BLaER1 treated with 17β-estradiol and CSF1 and Interleukin-3, amounts not matched to agents 10 nM and 100 nM (cell line): ENCODE results near the gene ZNF618.

Source experiments
- H3K27ac ChIP-seq, 11 experiments: shearing (Covaris generic); formaldehyde crosslinking; 2 replicates each; pipeline ENCODE4 v1.8.1; 2022
- H3K27me3 ChIP-seq, 11 experiments: shearing (Covaris generic); formaldehyde crosslinking; 2 replicates each; pipeline ENCODE4 v1.8.1; 2022
- H3K36me3 ChIP-seq, 11 experiments: shearing (Covaris generic); formaldehyde crosslinking; 2 replicates each; pipeline ENCODE4 v1.8.1; 2022
- H3K4me1 ChIP-seq, 10 experiments: shearing (Covaris generic); formaldehyde crosslinking; 2 replicates each; pipeline ENCODE4 v1.8.1; 2022
- H3K4me2 ChIP-seq, 11 experiments: shearing (Covaris generic); formaldehyde crosslinking; 2 replicates each; pipeline ENCODE4 v1.8.1; 2022
- H3K4me3 ChIP-seq, 10 experiments: shearing (Covaris generic); formaldehyde crosslinking; 2 replicates each; pipeline ENCODE4 v1.8.1; 2022
- H3K9ac ChIP-seq, 11 experiments: shearing (Covaris generic); formaldehyde crosslinking; 2 replicates each; pipeline ENCODE4 v1.8.1; 2022
- H3K9me3 ChIP-seq, 11 experiments: shearing (Covaris generic); formaldehyde crosslinking; replicated peaks in 1 of 11; 2 replicates each; pipeline ENCODE4 v1.8.1; 2022
- H4K20me1 ChIP-seq, 11 experiments: shearing (Covaris generic); formaldehyde crosslinking; 2 replicates each; pipeline ENCODE4 v1.8.1; 2022
- Cebpa-rat ChIP-seq, 11 experiments: shearing (Covaris generic); IDR thresholded peaks; 2 replicates each; pipeline ENCODE4 v1.8.1; 2022

Gene ZNF618

GRCh38 chr9:113918697-113919350, 42.7 kb downstream of the ZNF618 start:
- H3K27me3 ChIP-seq, result no peaks in the 10 kb centered on the region
- TF ChIP-seq Cebpa-rat (IDR thresholded peaks at IDR 0.05), result no peak
- H3K4me3 ChIP-seq, result no peak overlapping the region
- H4K20me1 ChIP-seq, result peaks cover 0 to 68% (median 18%) of the 10 kb centered on the region in 11 experiments; a peak in 11 of 22 replicates
- peaks cover 6 to 59% (median 41%) of the 10 kb centered on the region in 11 experiments; a peak in 19 of 22 replicates for H3K36me3 ChIP-seq
- no peak overlapping the region for H3K27ac ChIP-seq
- no peak overlapping the region for H3K9ac ChIP-seq
- peaks cover 10 to 30% (median 24%) of the 10 kb centered on the region in 11 experiments for H3K9me3 ChIP-seq
- H3K4me2 ChIP-seq, result no peak overlapping the region
- H3K4me1 ChIP-seq, result peaks cover 0 to 15% (median 5%) of the 10 kb centered on the region in 10 experiments; a peak in 8 of 20 replicates

GRCh38 chr9:113919382-113919781, 43.3 kb downstream of the ZNF618 start:
- TF ChIP-seq Cebpa-rat (IDR thresholded peaks at IDR 0.05), result no peak
- H3K9me3 ChIP-seq, result peaks cover 15 to 35% (median 29%) of the 10 kb centered on the region in 11 experiments
- H3K4me2 ChIP-seq, result no peak overlapping the region
- no peak overlapping the region for H3K9ac ChIP-seq
- H3K4me3 ChIP-seq, result no peak overlapping the region
- H3K27me3 ChIP-seq, result no peaks in the 10 kb centered on the region
- peaks cover 0 to 15% (median 5%) of the 10 kb centered on the region in 10 experiments; a peak in 8 of 20 replicates for H3K4me1 ChIP-seq
- peaks cover 6 to 63% (median 41%) of the 10 kb centered on the region in 11 experiments; a peak in 19 of 22 replicates for H3K36me3 ChIP-seq
- peaks cover 0 to 62% (median 13%) of the 10 kb centered on the region in 11 experiments; a peak in 10 of 22 replicates for H4K20me1 ChIP-seq
- no peak overlapping the region for H3K27ac ChIP-seq

GRCh38 chr9:113919871-113920270, 43.8 kb downstream of the ZNF618 start:
- H3K9me3 ChIP-seq, result peaks cover 20 to 40% (median 34%) of the 10 kb centered on the region in 11 experiments
- H3K9ac ChIP-seq, result no peak overlapping the region
- H3K4me1 ChIP-seq, result peaks cover 0 to 15% (median 5%) of the 10 kb centered on the region in 10 experiments; a peak in 8 of 20 replicates
- no peak overlapping the region for H3K27ac ChIP-seq
- peaks cover 0 to 58% (median 11%) of the 10 kb centered on the region in 11 experiments; a peak in 9 of 22 replicates for H4K20me1 ChIP-seq
- peaks cover 6 to 63% (median 41%) of the 10 kb centered on the region in 11 experiments; a peak in 19 of 22 replicates for H3K36me3 ChIP-seq
- TF ChIP-seq Cebpa-rat (IDR thresholded peaks at IDR 0.05), result no peak
- no peak overlapping the region for H3K4me2 ChIP-seq
- H3K27me3 ChIP-seq, result no peaks in the 10 kb centered on the region
- no peak overlapping the region for H3K4me3 ChIP-seq

GRCh38 chr9:113920872-113921271, 44.8 kb downstream of the ZNF618 start:
- Histone ChIP-seq H3K27me3 (no peaks in the 10 kb centered on the region), H3K4me2 (no peak overlapping the region), H3K27ac (no peak overlapping the region), H3K9me3 (peaks cover 30 to 50% (median 43%) of the 10 kb centered on the region in 11 experiments), H3K9ac (no peak overlapping the region), H3K4me1 (peaks cover 0 to 15% (median 5%) of the 10 kb centered on the region in 10 experiments; a peak in 8 of 20 replicates), H3K36me3 (peaks cover 6 to 62% (median 45%) of the 10 kb centered on the region in 11 experiments; a peak in 19 of 22 replicates), H4K20me1 (peaks cover 0 to 50% (median 6%) of the 10 kb centered on the region in 11 experiments; a peak in 8 of 22 replicates), H3K4me3 (no peak overlapping the region)
- TF ChIP-seq Cebpa-rat (IDR thresholded peaks at IDR 0.05), result no peak

DNA sequence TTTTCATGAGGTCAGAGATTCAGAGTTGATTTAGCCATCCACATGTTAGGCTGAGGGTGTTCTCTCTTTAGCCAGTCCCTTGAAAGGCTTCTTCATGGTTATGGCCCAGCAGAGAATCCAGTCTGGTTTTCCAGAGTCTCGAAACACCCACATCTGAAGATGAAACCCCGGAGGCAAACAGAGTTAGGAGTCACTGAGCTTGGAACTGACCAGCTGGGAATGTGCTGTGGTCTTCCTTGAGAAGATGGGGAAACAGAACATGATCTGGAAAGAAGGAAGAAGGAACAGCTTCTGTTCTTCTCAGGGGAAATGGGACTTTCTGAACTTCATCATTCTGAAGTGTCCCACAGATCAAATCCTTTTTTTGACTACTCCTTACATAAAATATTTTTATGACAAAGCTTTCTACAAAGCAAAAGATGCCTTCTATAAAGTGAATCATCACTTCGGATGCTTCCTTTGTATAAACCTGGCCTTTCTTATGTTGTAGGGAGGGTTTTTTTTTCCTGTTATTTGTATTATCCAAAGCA, 45.4 kb downstream of the ZNF618 start:
- no peak for TF ChIP-seq Cebpa-rat (IDR thresholded peaks at IDR 0.05)
- H3K27ac ChIP-seq, result peak overlapping the region in 1 of 11 experiments; percentile 24; a peak in 1 of 22 replicates
- no peak overlapping the region for H3K4me3 ChIP-seq
- H4K20me1 ChIP-seq, result peaks cover 0 to 49% (median 6%) of the 10 kb centered on the region in 11 experiments; a peak in 8 of 22 replicates
- H3K9me3 ChIP-seq, result peaks cover 36 to 56% (median 48%) of the 10 kb centered on the region in 11 experiments
- peaks cover 0 to 15% (median 5%) of the 10 kb centered on the region in 10 experiments; a peak in 8 of 20 replicates for H3K4me1 ChIP-seq
- no peaks in the 10 kb centered on the region for H3K27me3 ChIP-seq
- 0 out of 22 replicates have a peak overlapping the region, but pooled peaks of 1 of the 11 experiments have one; percentile 14 for H3K4me2 ChIP-seq
- peaks cover 6 to 62% (median 45%) of the 10 kb centered on the region in 11 experiments; a peak in 20 of 22 replicates for H3K36me3 ChIP-seq
- H3K9ac ChIP-seq, result no peak overlapping the region

DNA sequence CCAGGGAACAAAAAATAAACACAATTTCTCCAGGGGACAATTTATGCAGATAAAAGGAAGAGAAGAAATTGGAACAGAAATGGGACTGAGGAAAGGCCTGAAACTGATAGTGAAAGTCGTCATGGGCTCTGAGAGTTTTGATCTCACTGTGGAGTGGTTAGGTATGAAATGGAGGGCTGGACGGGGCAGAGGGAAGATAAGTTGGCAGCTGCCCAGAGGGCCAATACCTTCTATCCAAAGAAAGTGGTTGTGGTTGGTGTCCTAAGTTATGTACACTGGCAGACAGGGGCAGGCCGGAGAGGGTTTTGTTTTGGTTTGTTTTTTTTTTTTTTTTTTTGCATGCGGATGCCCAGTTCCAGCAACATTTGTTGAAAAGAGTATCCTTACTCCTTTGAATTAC, 46.1 kb downstream of the ZNF618 start:
- peaks cover 42 to 63% (median 55%) of the 10 kb centered on the region in 11 experiments for H3K9me3 ChIP-seq
- peak overlapping the region in 4 of 11 experiments; percentile 3 to 36 (median 24); a peak in 3 of 22 replicates for H3K4me2 ChIP-seq
- no peaks in the 10 kb centered on the region for H3K27me3 ChIP-seq
- H3K4me1 ChIP-seq, result peaks cover 0 to 15% (median 5%) of the 10 kb centered on the region in 10 experiments; a peak in 8 of 20 replicates
- no peak overlapping the region for H3K27ac ChIP-seq
- H4K20me1 ChIP-seq, result peaks cover 0 to 42% (median 6%) of the 10 kb centered on the region in 11 experiments; a peak in 8 of 22 replicates
- H3K36me3 ChIP-seq, result peaks cover 7 to 62% (median 45%) of the 10 kb centered on the region in 11 experiments; a peak in 20 of 22 replicates
- no peak for TF ChIP-seq Cebpa-rat (IDR thresholded peaks at IDR 0.05)
- H3K4me3 ChIP-seq, result no peak overlapping the region
- no peak overlapping the region for H3K9ac ChIP-seq

DNA sequence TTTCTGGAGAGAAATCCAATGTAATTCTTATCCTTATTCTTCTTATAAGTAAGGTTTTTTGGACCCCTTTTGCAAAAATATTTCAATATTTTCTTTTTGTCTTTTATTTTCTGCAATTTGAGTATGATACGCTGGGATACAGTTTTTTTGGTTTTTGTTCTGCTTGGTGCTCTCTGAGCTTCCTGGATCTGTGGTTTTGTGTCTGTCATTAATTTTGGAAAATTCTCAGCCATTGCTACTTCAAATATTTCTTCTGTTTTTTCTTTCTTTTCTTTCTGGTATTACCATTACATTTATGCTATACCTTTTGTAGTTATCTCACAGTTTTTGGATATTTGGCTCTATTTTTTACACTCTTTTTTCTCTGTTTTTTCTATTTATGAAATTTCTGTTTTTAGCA, 50.1 kb downstream of the ZNF618 start:
- TF ChIP-seq Cebpa-rat (IDR thresholded peaks at IDR 0.05), result no peak
- H3K27ac ChIP-seq, result no peak overlapping the region
- H3K9me3 ChIP-seq, result peaks cover 73 to 90% (median 85%) of the 10 kb centered on the region in 11 experiments

GRCh38 chr9:113927277-113927676, 51.2 kb downstream of the ZNF618 start:
- H3K27ac ChIP-seq, result no peak overlapping the region
- H3K9me3 ChIP-seq, result peaks cover 73 to 83% (median 78%) of the 10 kb centered on the region in 11 experiments
- H4K20me1 ChIP-seq, result peaks cover 0 to 6% (median 0%) of the 10 kb centered on the region in 11 experiments; a peak in 4 of 22 replicates
- no peak overlapping the region for H3K4me2 ChIP-seq
- peaks cover 0 to 4% (median 1%) of the 10 kb centered on the region in 10 experiments; a peak in 12 of 20 replicates for H3K4me1 ChIP-seq
- H3K9ac ChIP-seq, result no peak overlapping the region
- no peaks in the 10 kb centered on the region for H3K27me3 ChIP-seq
- no peak overlapping the region for H3K4me3 ChIP-seq
- H3K36me3 ChIP-seq, result peaks cover 28 to 68% (median 47%) of the 10 kb centered on the region in 11 experiments; a peak in 20 of 22 replicates
- TF ChIP-seq Cebpa-rat (IDR thresholded peaks at IDR 0.05), result no peak

More for the DNA sequence above, 50.1 kb downstream of the ZNF618 start:
- no peak overlapping the region for H3K4me2 ChIP-seq
- no peak overlapping the region; a peak in 2 of 20 replicates for H3K4me3 ChIP-seq
- peaks cover 0 to 14% (median 4%) of the 10 kb centered on the region in 10 experiments; a peak in 8 of 20 replicates for H3K4me1 ChIP-seq
- peaks cover 0 to 5% (median 0%) of the 10 kb centered on the region in 11 experiments; a peak in 3 of 22 replicates for H4K20me1 ChIP-seq
- H3K9ac ChIP-seq, result no peak overlapping the region
- H3K27me3 ChIP-seq, result no peaks in the 10 kb centered on the region
- H3K36me3 ChIP-seq, result peaks cover 28 to 76% (median 56%) of the 10 kb centered on the region in 11 experiments; a peak in 20 of 22 replicates
